ENCODE data around the gene PALD1.

Gene PALD1

GRCh38 chr10:70475661-70476060 is 2.9 kb upstream of the PALD1 start:
- in situ Hi-C loops (cut with HindIII; ENCODE audit: low sequenced_read_pairs) = no loop called here
- DNase-seq (ENCODE audit: low read depth) = no peak
- no peak for TF ChIP-seq CTCF (IDR thresholded peaks at IDR 0.05; ENCODE audit: low read depth, low read length, missing control alignments)
- no peak overlapping the region for H3K4me3 ChIP-seq (ENCODE audit: low read depth, low read length)

- no peak overlapping the region for H3K4me3 ChIP-seq (ENCODE audit: low read depth, low read length)
- in situ Hi-C loops (cut with HindIII; ENCODE audit: low sequenced_read_pairs) = no loop called here
- DNase-seq (ENCODE audit: low read depth) = no peak
- no peak for TF ChIP-seq CTCF (IDR thresholded peaks at IDR 0.05; ENCODE audit: low read depth, low read length, missing control alignments)
These were observed 2.1 kb upstream of the PALD1 start for GRCh38 chr10:70476249-70477035.

- in situ Hi-C loops (cut with HindIII; ENCODE audit: low sequenced_read_pairs) = no loop called here
- H3K4me3 ChIP-seq (ENCODE audit: low read depth, low read length) = peak overlapping the region; percentile 54
- no peak for TF ChIP-seq CTCF (IDR thresholded peaks at IDR 0.05; ENCODE audit: low read depth, low read length, missing control alignments)
- no peak for DNase-seq (ENCODE audit: low read depth)
These were observed 855 bp upstream of the PALD1 start for GRCh38 chr10:70477661-70478162.

- peak; percentile 25 for TF ChIP-seq CTCF (IDR thresholded peaks at IDR 0.05; ENCODE audit: low read depth, low read length, missing control alignments)
- in situ Hi-C loops (cut with HindIII; ENCODE audit: low sequenced_read_pairs) = no loop called here
- peak overlapping the region; percentile 54 for H3K4me3 ChIP-seq (ENCODE audit: low read depth, low read length)
- DNase-seq (ENCODE audit: low read depth) = no peak
These were observed 606 bp downstream of the PALD1 start for GRCh38 chr10:70479165-70479581.

- DNase-seq (ENCODE audit: low read depth) = no peak
- H3K4me3 ChIP-seq (ENCODE audit: low read depth, low read length) = peak overlapping the region; percentile 54
- TF ChIP-seq CTCF (IDR thresholded peaks at IDR 0.05; ENCODE audit: low read depth, low read length, missing control alignments) = no peak
- in situ Hi-C loops (cut with HindIII; ENCODE audit: low sequenced_read_pairs) = no loop called here
These were observed 1.2 kb downstream of the PALD1 start for GRCh38 chr10:70479626-70480238.

GRCh38 chr10:70480239-70480861 is 1.8 kb downstream of the PALD1 start:
- in situ Hi-C loops (cut with HindIII; ENCODE audit: low sequenced_read_pairs) = no loop called here
- no peak for DNase-seq (ENCODE audit: low read depth)
- H3K4me3 ChIP-seq (ENCODE audit: low read depth, low read length) = no peak overlapping the region
- TF ChIP-seq CTCF (IDR thresholded peaks at IDR 0.05; ENCODE audit: low read depth, low read length, missing control alignments) = no peak

Data from astrocyte of the cerebellum (primary cell).